ENCODE data around the gene PACSIN2.
"Not testable (repeated sequence)": the region's sequence is repeated elsewhere in the genome, so short reads cannot be mapped to it uniquely, and the experiment has no call there.

The PACSIN2 gene, protein sequence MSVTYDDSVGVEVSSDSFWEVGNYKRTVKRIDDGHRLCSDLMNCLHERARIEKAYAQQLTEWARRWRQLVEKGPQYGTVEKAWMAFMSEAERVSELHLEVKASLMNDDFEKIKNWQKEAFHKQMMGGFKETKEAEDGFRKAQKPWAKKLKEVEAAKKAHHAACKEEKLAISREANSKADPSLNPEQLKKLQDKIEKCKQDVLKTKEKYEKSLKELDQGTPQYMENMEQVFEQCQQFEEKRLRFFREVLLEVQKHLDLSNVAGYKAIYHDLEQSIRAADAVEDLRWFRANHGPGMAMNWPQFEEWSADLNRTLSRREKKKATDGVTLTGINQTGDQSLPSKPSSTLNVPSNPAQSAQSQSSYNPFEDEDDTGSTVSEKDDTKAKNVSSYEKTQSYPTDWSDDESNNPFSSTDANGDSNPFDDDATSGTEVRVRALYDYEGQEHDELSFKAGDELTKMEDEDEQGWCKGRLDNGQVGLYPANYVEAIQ

GRCh38 chr22:43014869-43015676 lies at the start of gene PACSIN2:
PACSIN2 (minus strand) TSS chr22:43015149; CDS start chr22:42912080, 103,069 bp downstream.
- DNase-seq = peak; percentile 98

DNA sequence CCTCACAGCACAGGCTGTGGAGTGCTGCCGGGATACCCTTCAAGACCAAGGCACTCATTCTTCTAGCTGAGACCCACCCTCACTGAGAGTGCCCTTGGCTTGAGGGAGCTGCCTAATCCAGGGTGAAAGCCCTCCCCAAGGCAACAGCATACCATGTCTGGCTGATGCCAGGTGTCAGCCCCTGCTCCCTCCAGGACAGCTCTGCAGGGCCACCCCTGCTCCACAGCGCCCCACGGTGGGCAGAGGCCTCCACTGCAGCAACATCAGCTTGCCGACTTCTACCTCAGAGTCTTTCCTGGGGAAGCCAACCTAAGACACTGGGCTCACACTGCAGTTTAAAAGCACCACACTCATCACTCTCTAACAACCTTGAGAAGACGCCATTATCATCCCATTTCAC lies 45.2 kb upstream of the PACSIN2 start:
- peak; percentile 51 for DNase-seq

- no peak for DNase-seq
These were observed 42.7 kb upstream of the PACSIN2 start for GRCh38 chr22:43057641-43058040.

DNA sequence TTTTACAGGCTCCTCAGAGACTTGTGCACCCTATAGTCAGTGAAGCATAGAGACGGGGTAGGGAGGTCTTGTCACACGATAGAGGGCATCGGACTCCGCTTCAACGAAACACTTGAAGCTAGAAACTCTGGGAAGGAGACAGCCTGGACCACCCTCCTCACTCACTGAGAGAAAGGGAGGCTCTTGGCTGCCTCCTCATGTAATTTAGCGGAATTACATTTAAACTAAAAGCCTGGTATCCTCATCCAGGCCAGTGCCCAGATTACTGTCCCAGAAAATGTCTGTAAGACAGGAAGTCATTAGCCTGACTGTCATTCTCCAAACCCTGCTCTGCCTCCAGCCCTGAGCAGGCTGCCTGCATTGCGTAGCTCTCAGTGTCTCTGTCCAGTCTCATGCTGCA lies 38.2 kb upstream of the PACSIN2 start:
- peak; percentile 20 for DNase-seq

- DNase-seq = no peak
These were observed 36.0 kb upstream of the PACSIN2 start for GRCh38 chr22:43050995-43051394.

- DNase-seq = no peak
These were observed 32.7 kb upstream of the PACSIN2 start for GRCh38 chr22:43047605-43048004.

DNA sequence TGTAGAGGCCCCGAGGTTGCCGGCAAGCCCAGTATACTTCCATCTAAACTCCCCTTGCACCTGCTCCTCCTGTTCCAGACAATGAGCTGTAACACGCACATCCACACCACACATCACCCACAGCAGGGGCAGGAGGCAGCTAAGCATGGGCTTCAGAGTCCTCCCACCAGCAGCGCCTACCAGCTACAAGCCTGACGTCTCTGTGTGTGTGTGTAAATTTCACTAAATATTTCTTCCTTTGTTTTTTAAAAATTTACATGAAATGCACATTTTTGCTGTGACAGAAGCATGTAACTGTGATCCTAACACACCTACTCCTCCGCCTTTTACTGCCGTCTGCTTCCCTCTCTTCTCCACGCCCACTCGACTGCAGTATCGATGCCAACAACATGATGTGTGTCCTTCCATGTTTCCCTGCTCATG lies 29.4 kb upstream of the PACSIN2 start:
- no peak for DNase-seq

DNA sequence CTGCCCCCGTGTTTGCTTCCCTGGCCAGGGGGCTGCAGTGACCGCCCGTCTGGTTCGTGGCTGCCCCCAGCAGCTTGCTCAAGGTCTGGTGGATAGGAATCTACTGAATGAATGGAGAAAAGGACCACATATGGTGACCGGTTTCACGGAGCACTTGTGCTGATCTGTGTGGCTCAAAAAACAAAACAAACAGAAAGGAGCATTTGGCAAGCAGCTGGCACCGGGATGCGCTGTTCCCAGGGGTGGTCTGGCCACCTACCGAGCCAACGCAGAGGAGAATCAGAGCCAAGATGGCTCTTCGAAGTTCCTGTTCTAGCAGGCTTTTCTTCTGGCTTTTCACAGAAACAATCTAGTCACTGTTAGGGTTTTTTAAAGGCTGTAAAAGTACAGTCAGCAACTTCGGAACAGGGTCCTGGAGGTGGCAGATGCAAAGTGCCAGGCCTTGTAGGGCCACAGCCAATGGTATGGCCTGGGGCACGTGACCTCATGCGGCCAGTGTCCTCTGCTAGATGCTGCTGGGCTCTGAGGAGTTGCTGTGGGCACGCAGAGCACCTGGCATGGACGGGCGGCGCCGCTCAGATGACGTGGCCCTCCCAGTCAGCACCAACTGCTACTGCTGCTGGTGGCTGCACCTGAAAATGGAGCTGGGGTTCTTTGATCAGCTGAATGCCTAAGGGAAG lies 27.3 kb upstream of the PACSIN2 start:
- DNase-seq = peak; percentile 94

- peak; percentile 23 for DNase-seq
These were observed 24.9 kb upstream of the PACSIN2 start for GRCh38 chr22:43039800-43040199.

DNA sequence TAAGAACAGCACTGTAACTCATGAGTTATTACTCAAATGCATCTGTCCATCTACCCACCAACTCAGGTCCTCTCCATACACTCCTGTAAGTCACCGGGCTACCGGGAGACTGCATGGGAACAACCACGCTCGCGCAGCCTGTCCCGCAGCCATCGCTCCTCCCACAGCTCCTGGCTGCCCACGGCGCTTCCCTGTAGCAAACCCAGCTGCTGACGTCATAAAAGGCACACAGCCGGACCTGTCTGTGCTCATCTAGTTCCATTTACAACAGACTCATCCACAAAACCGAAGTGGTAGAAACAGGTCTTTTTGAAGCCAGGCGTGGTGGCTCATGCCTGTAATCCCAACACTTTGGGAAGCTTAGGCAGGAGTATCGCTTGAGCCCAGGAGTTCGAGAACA lies 23.4 kb upstream of the PACSIN2 start:
- DNase-seq = no peak

GRCh38 chr22:43036282-43036829 lies 21.4 kb upstream of the PACSIN2 start:
- DNase-seq = peak; percentile 41

DNA sequence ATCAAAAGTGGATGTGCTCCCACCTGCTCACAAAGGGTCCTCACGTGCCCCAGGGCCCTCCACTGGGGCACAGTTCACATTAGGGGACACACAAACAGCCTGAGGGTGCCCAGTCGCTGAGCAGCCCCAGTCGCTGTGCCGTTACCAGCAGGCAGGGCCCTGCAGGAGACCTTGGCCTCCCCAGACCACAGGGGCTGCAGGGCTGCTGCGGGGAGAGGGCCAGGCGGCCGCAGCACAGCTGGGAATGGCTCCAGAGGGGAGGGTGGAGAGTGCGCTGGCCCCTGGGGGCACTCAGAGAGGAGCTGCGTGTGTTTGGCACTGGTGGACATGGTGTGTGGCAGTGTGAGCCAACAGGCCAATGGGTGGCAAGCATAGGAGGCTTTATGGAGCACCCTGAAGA lies 20.3 kb upstream of the PACSIN2 start:
- DNase-seq = no peak

DNA sequence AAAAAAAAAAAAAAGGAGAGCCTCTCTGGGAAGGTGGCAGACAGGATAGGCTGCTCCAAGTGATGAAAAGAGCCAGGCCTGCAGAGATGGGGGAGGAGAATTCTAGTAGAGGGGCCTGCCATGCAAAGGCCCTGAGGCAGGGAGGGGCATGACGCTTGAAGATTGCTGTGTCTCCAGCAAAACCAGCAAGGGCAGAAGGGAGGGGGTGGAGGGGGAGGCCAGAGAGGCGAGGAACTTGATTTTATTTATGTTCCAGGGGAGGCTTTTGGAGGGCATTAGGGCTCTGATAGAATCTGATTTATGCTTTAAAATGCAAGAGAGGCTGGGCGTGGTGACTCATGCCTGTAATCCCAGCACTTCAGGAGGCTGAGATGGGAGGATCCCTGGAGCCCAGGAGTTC lies 16.7 kb upstream of the PACSIN2 start:
- DNase-seq = no peak

DNA sequence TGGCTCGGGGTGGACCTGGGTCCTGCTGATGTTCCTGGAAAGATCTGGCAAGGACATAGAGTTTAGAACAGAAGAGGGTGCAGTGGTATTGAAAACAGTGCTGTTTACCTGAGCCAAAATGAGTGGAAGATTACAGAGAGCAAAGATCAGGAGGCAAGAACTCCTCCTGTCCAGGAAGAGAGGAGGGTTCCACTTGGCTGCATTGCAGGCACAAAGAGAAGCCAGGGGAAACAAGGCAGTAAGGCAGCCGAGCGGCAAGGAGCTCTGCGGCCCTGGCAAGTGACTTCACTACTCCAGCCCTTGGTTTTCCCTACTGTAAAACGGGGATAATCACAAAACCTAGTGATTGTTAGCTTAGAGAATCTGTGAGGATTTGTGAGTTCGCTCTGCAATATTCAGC lies 3.7 kb upstream of the PACSIN2 start:
- DNase-seq = no peak

GRCh38 chr22:43017525-43018460 lies 2.8 kb upstream of the PACSIN2 start:
- DNase-seq = no peak

DNA sequence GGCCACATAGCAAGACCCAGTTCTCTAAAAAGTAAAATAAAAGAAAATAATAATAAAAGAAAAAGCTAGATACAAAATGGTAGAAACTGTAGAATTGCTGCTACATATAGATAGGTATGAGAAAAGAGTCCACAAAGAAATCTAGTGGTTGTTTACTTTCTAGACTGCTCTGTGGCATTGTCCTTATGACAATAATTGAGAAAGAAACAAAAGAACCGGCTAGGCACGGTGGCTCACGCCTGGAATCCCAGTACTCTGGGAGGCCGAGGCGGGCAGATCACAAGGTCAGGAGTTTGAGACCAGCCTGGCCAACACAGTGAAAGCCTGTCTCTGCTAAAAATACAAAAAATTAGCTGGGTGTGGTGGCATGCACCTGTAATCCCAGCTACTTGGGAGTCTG lies 1.2 kb upstream of the PACSIN2 start:
- DNase-seq = not testable (repeated sequence)

DNA sequence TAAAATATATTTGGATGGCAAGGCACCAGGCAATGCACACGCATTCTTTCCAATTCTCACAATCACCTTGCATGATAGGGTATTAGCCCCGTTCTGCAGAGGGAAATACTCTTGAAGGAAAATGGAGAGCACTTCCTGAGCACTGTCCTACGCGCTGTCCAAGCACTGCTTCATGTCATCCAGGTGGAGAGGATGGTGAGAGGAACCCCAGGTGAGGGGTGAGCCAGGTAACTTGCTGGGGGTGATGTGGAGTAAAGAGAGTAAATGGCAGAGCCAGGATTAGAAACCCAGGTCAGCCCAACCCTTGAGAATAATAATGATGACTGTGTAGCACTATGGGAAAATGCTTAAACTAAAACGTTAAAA lies 711 bp upstream of the PACSIN2 start:
- DNase-seq = peak; percentile 55

GRCh38 chr22:43014316-43014868 lies 557 bp downstream of the PACSIN2 start:
- DNase-seq = peak; percentile 64

GRCh38 chr22:43013355-43014315 lies 1.3 kb downstream of the PACSIN2 start:
- peak; percentile 42 for DNase-seq

- DNase-seq = no peak
These were observed 2.6 kb downstream of the PACSIN2 start for GRCh38 chr22:43012390-43012789.

Data from DMS53 (cell line).